ENCODE data around the gene ECPAS. TPM values are rescaled to one million over a fixed set of nuclear protein-coding genes. Genes with fewer than 3 reads are reported as not detected.
A peak's percentile ranks its signal among the peaks of the same experiment; 100 is the strongest.
"Not testable (repeated sequence)": the region's sequence is repeated elsewhere in the genome, so short reads cannot be mapped to it uniquely, and the experiment has no call there.

The ECPAS gene
- total and polyA plus RNA-seq, 12 donors: 17.3 to 99.1 (median 84.1) TPM

GRCh38 chr9:111501648-111502047 lies 17.5 kb upstream of the ECPAS start:
- no peaks in the 10 kb centered on the region for H3K9me3 ChIP-seq (replicated peaks in 1 of 3)
- H3K4me3 ChIP-seq: no peak overlapping the region
- H3K4me1 ChIP-seq (replicated peaks in 1 of 2): no peaks in the 10 kb centered on the region
- no peak for DNase-seq
- no peak overlapping the region for H3K27ac ChIP-seq
- TF ChIP-seq POLR2A (IDR thresholded peaks at IDR 0.05): no peak
- TF ChIP-seq, protein P1, sequence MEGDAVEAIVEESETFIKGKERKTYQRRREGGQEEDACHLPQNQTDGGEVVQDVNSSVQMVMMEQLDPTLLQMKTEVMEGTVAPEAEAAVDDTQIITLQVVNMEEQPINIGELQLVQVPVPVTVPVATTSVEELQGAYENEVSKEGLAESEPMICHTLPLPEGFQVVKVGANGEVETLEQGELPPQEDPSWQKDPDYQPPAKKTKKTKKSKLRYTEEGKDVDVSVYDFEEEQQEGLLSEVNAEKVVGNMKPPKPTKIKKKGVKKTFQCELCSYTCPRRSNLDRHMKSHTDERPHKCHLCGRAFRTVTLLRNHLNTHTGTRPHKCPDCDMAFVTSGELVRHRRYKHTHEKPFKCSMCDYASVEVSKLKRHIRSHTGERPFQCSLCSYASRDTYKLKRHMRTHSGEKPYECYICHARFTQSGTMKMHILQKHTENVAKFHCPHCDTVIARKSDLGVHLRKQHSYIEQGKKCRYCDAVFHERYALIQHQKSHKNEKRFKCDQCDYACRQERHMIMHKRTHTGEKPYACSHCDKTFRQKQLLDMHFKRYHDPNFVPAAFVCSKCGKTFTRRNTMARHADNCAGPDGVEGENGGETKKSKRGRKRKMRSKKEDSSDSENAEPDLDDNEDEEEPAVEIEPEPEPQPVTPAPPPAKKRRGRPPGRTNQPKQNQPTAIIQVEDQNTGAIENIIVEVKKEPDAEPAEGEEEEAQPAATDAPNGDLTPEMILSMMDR (IDR thresholded peaks at IDR 0.05): no peak
- intact Hi-C loops (cut with DNase I): no loop called here
- 79 to 94% (median 90%) methylated on average over 4 to 6 of the region's 6 CpGs for WGBS, 4 donors
- H3K27me3 ChIP-seq: no peaks in the 10 kb centered on the region
- H3K36me3 ChIP-seq (replicated peaks in 1 of 2): no peaks in the 10 kb centered on the region

GRCh38 chr9:111501005-111501562 lies 16.9 kb upstream of the ECPAS start:
- no peaks in the 10 kb centered on the region for H3K36me3 ChIP-seq (replicated peaks in 1 of 2)
- H3K27ac ChIP-seq: no peak overlapping the region
- no peak overlapping the region for H3K4me3 ChIP-seq
- intact Hi-C loops (cut with DNase I): no loop called here
- no peaks in the 10 kb centered on the region for H3K27me3 ChIP-seq
- 89 to 97% (median 92%) methylated on average over 6 to 16 of the region's 16 CpGs for WGBS, 4 donors
- TF ChIP-seq, protein P1 (IDR thresholded peaks at IDR 0.05): no peak
- TF ChIP-seq POLR2A (IDR thresholded peaks at IDR 0.05): no peak
- no peaks in the 10 kb centered on the region for H3K4me1 ChIP-seq (replicated peaks in 1 of 2)
- no peak for DNase-seq
- H3K9me3 ChIP-seq (replicated peaks in 1 of 3): no peaks in the 10 kb centered on the region

GRCh38 chr9:111497196-111497595 lies 13.0 kb upstream of the ECPAS start:
- DNase-seq; H3K4me1 ChIP-seq (replicated peaks in 1 of 2); H3K4me3 ChIP-seq; H3K27ac ChIP-seq; H3K9me3 ChIP-seq (replicated peaks in 1 of 3); intact Hi-C loops (cut with DNase I); H3K36me3 ChIP-seq (replicated peaks in 1 of 2); H3K27me3 ChIP-seq: not testable (repeated sequence)
- 88 to 96% (median 93%) methylated on average over 2 of the region's 2 CpGs for WGBS, 4 donors

DNA sequence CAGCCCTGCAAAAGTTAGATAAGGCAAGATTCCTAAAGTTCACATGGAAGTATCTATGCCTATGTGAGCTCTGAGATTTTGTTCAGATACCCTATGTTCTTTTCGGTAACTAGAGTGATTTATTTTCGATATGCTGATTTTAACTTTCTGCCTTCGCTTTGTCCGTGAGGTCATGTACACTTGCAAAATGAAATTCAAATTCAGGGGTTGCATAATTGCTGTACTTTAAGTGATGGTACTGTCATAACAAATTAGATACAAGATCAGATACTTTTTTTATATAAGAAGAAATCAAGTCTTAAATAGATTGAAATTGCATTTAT lies 350 bp upstream of the ECPAS start:
- Histone ChIP-seq H3K4me3 (peak overlapping the region in 3 of 4 donors; percentile 36 to 94 (median 71)), H3K27me3 (no peaks in the 10 kb centered on the region), H3K9me3 (replicated peaks in 1 of 3) (no peaks in the 10 kb centered on the region), H3K27ac (peak overlapping the region; percentile 95 to 99 (median 96)), H3K4me1 (replicated peaks in 1 of 2) (peaks cover 8 to 18% of the 10 kb centered on the region in 2 donors), H3K36me3 (replicated peaks in 1 of 2) (no peaks in the 10 kb centered on the region)
- TF ChIP-seq, protein P1 (IDR thresholded peaks at IDR 0.05): no peak
- TF ChIP-seq POLR2A (IDR thresholded peaks at IDR 0.05): no peak
- no peak for DNase-seq
- WGBS, 4 donors: 0 to 2% (median 1%) methylated on average over 4 of the region's 4 CpGs
- intact Hi-C loops (cut with DNase I): no loop called here

DNA sequence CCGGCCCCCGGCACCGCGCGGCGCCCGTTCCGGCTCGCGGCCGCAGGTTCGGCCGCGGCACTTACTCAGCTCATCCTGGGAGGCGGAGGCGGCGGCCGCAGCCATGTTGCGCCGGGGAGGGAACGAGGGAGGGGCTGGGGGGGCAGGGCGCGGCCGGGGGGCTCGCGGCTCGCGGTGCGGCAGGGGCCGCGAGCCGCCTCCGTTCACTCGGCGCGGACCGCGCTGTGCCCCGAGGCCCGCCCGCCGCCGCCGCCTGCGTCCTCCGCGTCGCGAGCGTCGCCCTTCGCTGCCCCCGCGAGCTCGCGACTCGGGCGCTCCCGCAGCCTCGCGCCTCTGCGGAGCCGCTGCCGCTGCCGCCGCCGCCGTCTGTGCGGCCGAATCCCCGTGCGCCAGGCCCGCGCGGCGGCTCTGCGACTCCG lies 735 bp downstream of the ECPAS start:
- whole genome bisulfite sequencing, 4 donors: 0% methylated on average over 4 to 77 of the region's 78 CpGs; no CpG with 5 or more reads in 1 of the 4 donors

More for the DNA sequence above, 735 bp downstream of the ECPAS start:
- H3K4me3 ChIP-seq: peak overlapping the region in 2 of 4 donors; percentile 86 to 94
- peak overlapping the region in 4 of 5 donors; percentile 96 to 99 (median 96) for H3K27ac ChIP-seq
- no peaks in the 10 kb centered on the region for H3K36me3 ChIP-seq (replicated peaks in 1 of 2)
- no peaks in the 10 kb centered on the region for H3K27me3 ChIP-seq
- H3K9me3 ChIP-seq (replicated peaks in 1 of 3): no peaks in the 10 kb centered on the region
- DNase-seq: peak in 2 of 7 donors; percentile 45 to 57
- intact Hi-C loops (cut with DNase I): no loop called here
- TF ChIP-seq, protein P1 (IDR thresholded peaks at IDR 0.05): no peak
- TF ChIP-seq POLR2A (IDR thresholded peaks at IDR 0.05): peak in 1 of 2 donors; percentile 54
- peaks cover 8 to 18% of the 10 kb centered on the region in 2 donors for H3K4me1 ChIP-seq (replicated peaks in 1 of 2)
